ENCODE data around the gene ADGRG3.

Gene ADGRG3, protein sequence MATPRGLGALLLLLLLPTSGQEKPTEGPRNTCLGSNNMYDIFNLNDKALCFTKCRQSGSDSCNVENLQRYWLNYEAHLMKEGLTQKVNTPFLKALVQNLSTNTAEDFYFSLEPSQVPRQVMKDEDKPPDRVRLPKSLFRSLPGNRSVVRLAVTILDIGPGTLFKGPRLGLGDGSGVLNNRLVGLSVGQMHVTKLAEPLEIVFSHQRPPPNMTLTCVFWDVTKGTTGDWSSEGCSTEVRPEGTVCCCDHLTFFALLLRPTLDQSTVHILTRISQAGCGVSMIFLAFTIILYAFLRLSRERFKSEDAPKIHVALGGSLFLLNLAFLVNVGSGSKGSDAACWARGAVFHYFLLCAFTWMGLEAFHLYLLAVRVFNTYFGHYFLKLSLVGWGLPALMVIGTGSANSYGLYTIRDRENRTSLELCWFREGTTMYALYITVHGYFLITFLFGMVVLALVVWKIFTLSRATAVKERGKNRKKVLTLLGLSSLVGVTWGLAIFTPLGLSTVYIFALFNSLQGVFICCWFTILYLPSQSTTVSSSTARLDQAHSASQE

GRCh38 chr16:57668263-57668571, at the start of gene ADGRG3:
Gene ADGRG3, plus strand, starts transcription at chr16:57668306. Its CDS starts 42 bp downstream, at chr16:57668348.
- peaks cover 42% of the 10 kb centered on the region for H3K4me1 ChIP-seq (ENCODE audit: insufficient read depth, low read length, poor library complexity, severe bottlenecking)
- TF ChIP-seq CTCF (conservative IDR thresholded peaks at IDR 0.05; ENCODE audit: low read length) (no peak), EZH2phosphoT487 (IDR thresholded peaks at IDR 0.05; ENCODE audit: borderline replicate concordance) (no peak)
- no peaks in the 10 kb centered on the region for H3K27me3 ChIP-seq (ENCODE audit: insufficient read depth, low read length, poor library complexity, severe bottlenecking)
- no peaks in the 10 kb centered on the region for H3F3A ChIP-seq (ENCODE audit: low read depth)
- H3K36me3 ChIP-seq (ENCODE audit: insufficient read depth, low read length) = no peaks in the 10 kb centered on the region
- peak within 1 kb of the TSS; percentile 31 for H3K4me2 ChIP-seq (ENCODE audit: low read depth, low read length, poor library complexity, severe bottlenecking)
- H4K20me1 ChIP-seq (ENCODE audit: insufficient read depth, low read length, poor library complexity, severe bottlenecking) = no peaks in the 10 kb centered on the region
- H3K79me2 ChIP-seq (ENCODE audit: insufficient read depth, low read length) = no peaks in the 10 kb centered on the region
- no peaks in the 10 kb centered on the region for H3K9me3 ChIP-seq (ENCODE audit: insufficient read depth, low read depth, low read length)
- no peak within 1 kb of the TSS for H3K4me3 ChIP-seq (ENCODE audit: low read length, poor library complexity, severe bottlenecking)
- no peaks in the 10 kb centered on the region for H3K9me2 ChIP-seq (replicated peaks; ENCODE audit: low read depth, low read length)
- no peak within 1 kb of the TSS for H2AFZ ChIP-seq (ENCODE audit: low read length)
- peak within 1 kb of the TSS; percentile 23 for H3K9ac ChIP-seq (ENCODE audit: low read depth, low read length, poor library complexity, severe bottlenecking)

GRCh38 chr16:57619133-57619605, 48.9 kb upstream of the ADGRG3 start:
- TF ChIP-seq CTCF (conservative IDR thresholded peaks at IDR 0.05; ENCODE audit: low read length) = no peak
- TF ChIP-seq EZH2phosphoT487 (IDR thresholded peaks at IDR 0.05; ENCODE audit: borderline replicate concordance) = no peak
- H3K9ac ChIP-seq (ENCODE audit: low read depth, low read length, poor library complexity, severe bottlenecking) = no peak overlapping the region
- no peak overlapping the region for H3K4me3 ChIP-seq (ENCODE audit: low read length, poor library complexity, severe bottlenecking)
- no peaks in the 10 kb centered on the region for H3F3A ChIP-seq (ENCODE audit: low read depth)
- H3K4me2 ChIP-seq (ENCODE audit: low read depth, low read length, poor library complexity, severe bottlenecking) = no peak overlapping the region
- H3K9me2 ChIP-seq (replicated peaks; ENCODE audit: low read depth, low read length) = no peaks in the 10 kb centered on the region
- H2AFZ ChIP-seq (ENCODE audit: low read length) = no peak overlapping the region
- no peaks in the 10 kb centered on the region for H3K36me3 ChIP-seq (ENCODE audit: insufficient read depth, low read length)
- H3K9me3 ChIP-seq (ENCODE audit: insufficient read depth, low read depth, low read length) = no peaks in the 10 kb centered on the region
- H3K27me3 ChIP-seq (ENCODE audit: insufficient read depth, low read length, poor library complexity, severe bottlenecking) = no peaks in the 10 kb centered on the region
- H3K4me1 ChIP-seq (ENCODE audit: insufficient read depth, low read length, poor library complexity, severe bottlenecking) = peaks cover 10% of the 10 kb centered on the region
- H4K20me1 ChIP-seq (ENCODE audit: insufficient read depth, low read length, poor library complexity, severe bottlenecking) = no peaks in the 10 kb centered on the region
- H3K79me2 ChIP-seq (ENCODE audit: insufficient read depth, low read length) = no peaks in the 10 kb centered on the region

DNA sequence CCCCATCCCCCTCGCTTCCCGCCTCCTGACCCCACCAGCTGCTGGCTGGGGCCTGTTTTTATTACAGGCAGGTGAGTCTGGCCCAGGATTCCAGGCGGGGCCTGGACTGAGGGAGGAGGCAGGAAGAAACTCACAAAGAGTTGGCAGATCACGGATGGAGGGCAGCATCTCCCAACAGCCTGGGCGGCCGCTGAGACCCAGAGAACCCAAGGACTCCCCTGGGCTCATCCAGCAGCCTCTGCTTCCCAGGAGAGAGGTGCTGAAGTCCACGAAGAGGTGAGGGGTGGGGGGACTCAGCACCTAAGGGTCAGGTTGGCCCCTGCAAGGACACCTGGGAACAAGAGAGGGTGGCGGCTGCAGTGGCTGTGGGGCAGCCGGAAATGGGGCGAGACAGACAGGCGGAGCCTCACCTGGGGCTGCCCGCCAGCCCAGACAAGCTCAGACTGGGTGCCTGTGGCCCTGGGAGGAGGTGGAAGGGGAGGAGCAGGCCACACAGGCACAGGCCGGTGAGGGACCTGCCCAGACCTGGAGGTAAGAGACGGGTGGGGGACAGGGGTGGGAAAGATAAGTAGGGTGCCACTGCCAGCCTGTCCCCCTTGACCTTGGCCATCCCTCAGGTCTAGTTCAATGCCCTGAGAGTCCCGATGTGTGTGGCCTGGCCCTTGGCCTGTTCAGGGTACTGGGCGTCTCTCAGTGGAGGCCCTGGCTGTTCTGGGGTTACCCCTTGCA, 48.3 kb upstream of the ADGRG3 start:
- Histone ChIP-seq H3K4me3 (ENCODE audit: low read length, poor library complexity, severe bottlenecking) (no peak overlapping the region), H3F3A (ENCODE audit: low read depth) (no peaks in the 10 kb centered on the region), H3K4me2 (ENCODE audit: low read depth, low read length, poor library complexity, severe bottlenecking) (no peak overlapping the region), H4K20me1 (ENCODE audit: insufficient read depth, low read length, poor library complexity, severe bottlenecking) (no peaks in the 10 kb centered on the region), H3K36me3 (ENCODE audit: insufficient read depth, low read length) (no peaks in the 10 kb centered on the region), H2AFZ (ENCODE audit: low read length) (no peak overlapping the region), H3K9me2 (replicated peaks; ENCODE audit: low read depth, low read length) (no peaks in the 10 kb centered on the region), H3K9ac (ENCODE audit: low read depth, low read length, poor library complexity, severe bottlenecking) (no peak overlapping the region), H3K27me3 (ENCODE audit: insufficient read depth, low read length, poor library complexity, severe bottlenecking) (no peaks in the 10 kb centered on the region), H3K79me2 (ENCODE audit: insufficient read depth, low read length) (no peaks in the 10 kb centered on the region), H3K4me1 (ENCODE audit: insufficient read depth, low read length, poor library complexity, severe bottlenecking) (peaks cover 6% of the 10 kb centered on the region), H3K9me3 (ENCODE audit: insufficient read depth, low read depth, low read length) (no peaks in the 10 kb centered on the region)
- TF ChIP-seq CTCF (conservative IDR thresholded peaks at IDR 0.05; ENCODE audit: low read length) (no peak), EZH2phosphoT487 (IDR thresholded peaks at IDR 0.05; ENCODE audit: borderline replicate concordance) (no peak)

All from Loucy (cell line).